ENCODE measurements around the gene HTT.

Gene HTT

GRCh38 chr4:3207531-3208037 is 133.1 kb downstream of the HTT start:
- TF ChIP-seq GATA1 (IDR thresholded peaks at IDR 0.05; ENCODE audit: low read depth, low read length) (no peak), POLR2A (IDR thresholded peaks at IDR 0.05; ENCODE audit: low read length) (no peak)
- DNase-seq: no peak

GRCh38 chr4:3208826-3209225 is 134.3 kb downstream of the HTT start:
- TF ChIP-seq POLR2A (IDR thresholded peaks at IDR 0.05; ENCODE audit: low read length) (no peak), GATA1 (IDR thresholded peaks at IDR 0.05; ENCODE audit: low read depth, low read length) (no peak)
- no peak for DNase-seq

GRCh38 chr4:3209551-3210325 is 135.3 kb downstream of the HTT start:
- no peak for DNase-seq
- TF ChIP-seq POLR2A (IDR thresholded peaks at IDR 0.05; ENCODE audit: low read length) (no peak), GATA1 (IDR thresholded peaks at IDR 0.05; ENCODE audit: low read depth, low read length) (no peak)

- no peak for DNase-seq
- TF ChIP-seq GATA1 (IDR thresholded peaks at IDR 0.05; ENCODE audit: low read depth, low read length): no peak
- no peak for TF ChIP-seq POLR2A (IDR thresholded peaks at IDR 0.05; ENCODE audit: low read length)
Measured at GRCh38 chr4:3210467-3210866, 136.0 kb downstream of the HTT start.

- TF ChIP-seq GATA1 (IDR thresholded peaks at IDR 0.05; ENCODE audit: low read depth, low read length): no peak
- TF ChIP-seq POLR2A (IDR thresholded peaks at IDR 0.05; ENCODE audit: low read length): no peak
- DNase-seq: no peak
Measured at GRCh38 chr4:3211866-3212265, 137.4 kb downstream of the HTT start.

GRCh38 chr4:3212391-3213105 is 138.1 kb downstream of the HTT start:
- DNase-seq: no peak
- TF ChIP-seq POLR2A (IDR thresholded peaks at IDR 0.05; ENCODE audit: low read length) (no peak), GATA1 (IDR thresholded peaks at IDR 0.05; ENCODE audit: low read depth, low read length) (no peak)

- TF ChIP-seq GATA1 (IDR thresholded peaks at IDR 0.05; ENCODE audit: low read depth, low read length) (no peak), POLR2A (IDR thresholded peaks at IDR 0.05; ENCODE audit: low read length) (no peak)
- no peak for DNase-seq
Measured at GRCh38 chr4:3213106-3213425, 138.6 kb downstream of the HTT start.

GRCh38 chr4:3213661-3214250 is 139.3 kb downstream of the HTT start:
- DNase-seq: no peak
- TF ChIP-seq POLR2A (IDR thresholded peaks at IDR 0.05; ENCODE audit: low read length) (no peak), GATA1 (IDR thresholded peaks at IDR 0.05; ENCODE audit: low read depth, low read length) (no peak)

GRCh38 chr4:3215256-3215655 is 140.8 kb downstream of the HTT start:
- no peak for DNase-seq
- TF ChIP-seq POLR2A (IDR thresholded peaks at IDR 0.05; ENCODE audit: low read length): no peak
- TF ChIP-seq GATA1 (IDR thresholded peaks at IDR 0.05; ENCODE audit: low read depth, low read length): no peak

GRCh38 chr4:3215733-3216132 is 141.3 kb downstream of the HTT start:
- TF ChIP-seq GATA1 (IDR thresholded peaks at IDR 0.05; ENCODE audit: low read depth, low read length) (no peak), POLR2A (IDR thresholded peaks at IDR 0.05; ENCODE audit: low read length) (no peak)
- no peak for DNase-seq

- no peak for DNase-seq
- no peak for TF ChIP-seq GATA1 (IDR thresholded peaks at IDR 0.05; ENCODE audit: low read depth, low read length)
- TF ChIP-seq POLR2A (IDR thresholded peaks at IDR 0.05; ENCODE audit: low read length): no peak
Measured at GRCh38 chr4:3217266-3217665, 142.8 kb downstream of the HTT start.

- DNase-seq: no peak
- TF ChIP-seq POLR2A (IDR thresholded peaks at IDR 0.05; ENCODE audit: low read length): no peak
- no peak for TF ChIP-seq GATA1 (IDR thresholded peaks at IDR 0.05; ENCODE audit: low read depth, low read length)
Measured at GRCh38 chr4:3217771-3218170, 143.3 kb downstream of the HTT start.

GRCh38 chr4:3218824-3219760 is 144.6 kb downstream of the HTT start:
- TF ChIP-seq GATA1 (IDR thresholded peaks at IDR 0.05; ENCODE audit: low read depth, low read length): no peak
- TF ChIP-seq POLR2A (IDR thresholded peaks at IDR 0.05; ENCODE audit: low read length): no peak
- no peak for DNase-seq
